OCI-M1 (cell line): Measurements from ENCODE around the gene TAF5.
"Not testable (repeated sequence)": the region's sequence is repeated elsewhere in the genome, so short reads cannot be mapped to it uniquely, and the experiment has no call there.

ENCODE experiments used
- DNase-seq: peaks from one replicate; lab custom pipeline; 2025; lab: John Stamatoyannopoulos, UW

Gene TAF5

GRCh38 chr10:103367782-103368518, at the start of gene TAF5:
TSS of gene TAF5 (plus strand) at chr10:103367976. CDS start at chr10:103367990, 14 bp downstream.
- peak; percentile 98 for DNase-seq

GRCh38 chr10:103327906-103328305, 39.9 kb upstream of the TAF5 start:
- no peak for DNase-seq

- peak; percentile 65 for DNase-seq
Observed at GRCh38 chr10:103333934-103334520, 33.7 kb upstream of the TAF5 start.

- DNase-seq = no peak
Observed at GRCh38 chr10:103334567-103334966, 33.2 kb upstream of the TAF5 start.

- no peak for DNase-seq
Observed at GRCh38 chr10:103336370-103336769, 31.4 kb upstream of the TAF5 start.

GRCh38 chr10:103350175-103350516, 17.6 kb upstream of the TAF5 start:
- DNase-seq = no peak

GRCh38 chr10:103350517-103351260, 17.1 kb upstream of the TAF5 start, which contains the start of gene PCGF6:
TSS of gene PCGF6 (minus strand) at chr10:103351140. CDS start at chr10:103351066, 74 bp downstream.
- DNase-seq = peak; percentile 93

GRCh38 chr10:103353281-103353680, 14.5 kb upstream of the TAF5 start:
- peak; percentile 56 for DNase-seq

GRCh38 chr10:103354567-103354966, 13.2 kb upstream of the TAF5 start:
- not testable (repeated sequence) for DNase-seq

GRCh38 chr10:103355906-103356599, 11.7 kb upstream of the TAF5 start:
- DNase-seq = no peak

GRCh38 chr10:103359493-103359892, 8.3 kb upstream of the TAF5 start:
- not testable (repeated sequence) for DNase-seq

- not testable (repeated sequence) for DNase-seq
Observed at GRCh38 chr10:103360791-103361190, 7.0 kb upstream of the TAF5 start.

GRCh38 chr10:103367379-103367781, 396 bp upstream of the TAF5 start:
- no peak for DNase-seq

GRCh38 chr10:103373544-103373943, 5.8 kb downstream of the TAF5 start:
- DNase-seq = no peak

GRCh38 chr10:103374263-103374662, 6.5 kb downstream of the TAF5 start:
- no peak for DNase-seq

- DNase-seq = no peak
Observed at GRCh38 chr10:103382769-103383168, 15.0 kb downstream of the TAF5 start.

GRCh38 chr10:103394180-103394579, 26.4 kb downstream of the TAF5 start:
- peak; percentile 94 for DNase-seq

GRCh38 chr10:103395754-103396066, 27.9 kb downstream of the TAF5 start:
- DNase-seq = peak; percentile 60

- DNase-seq = peak; percentile 99
Observed at GRCh38 chr10:103396067-103396788, 28.5 kb downstream of the TAF5 start, which contains the start of the genes ATP5MK and PDCD11. TSS of gene ATP5MK (minus strand) at chr10:103396475. CDS start at chr10:103392457, 4,018 bp downstream. TSS of gene PDCD11 (plus strand) at chr10:103396626. CDS start at chr10:103398427, 1,801 bp downstream.

- DNase-seq = no peak
Observed at GRCh38 chr10:103396789-103397087, 29.0 kb downstream of the TAF5 start.

- peak; percentile 35 for DNase-seq
Observed at GRCh38 chr10:103397191-103397825, 29.5 kb downstream of the TAF5 start.
